ENCODE results near the gene SLC38A4.
A peak's percentile ranks its signal among the peaks of the same experiment; 100 is the strongest.
"Not testable (repeated sequence)": the region's sequence is repeated elsewhere in the genome, so short reads cannot be mapped to it uniquely, and the experiment has no call there.

The SLC38A4 gene

GRCh38 chr12:46774322-46774633, 51.5 kb downstream of the SLC38A4 start:
- DNase-seq: no peak

GRCh38 chr12:46773586-46774321, 52.0 kb downstream of the SLC38A4 start:
- no peak for DNase-seq

DNA sequence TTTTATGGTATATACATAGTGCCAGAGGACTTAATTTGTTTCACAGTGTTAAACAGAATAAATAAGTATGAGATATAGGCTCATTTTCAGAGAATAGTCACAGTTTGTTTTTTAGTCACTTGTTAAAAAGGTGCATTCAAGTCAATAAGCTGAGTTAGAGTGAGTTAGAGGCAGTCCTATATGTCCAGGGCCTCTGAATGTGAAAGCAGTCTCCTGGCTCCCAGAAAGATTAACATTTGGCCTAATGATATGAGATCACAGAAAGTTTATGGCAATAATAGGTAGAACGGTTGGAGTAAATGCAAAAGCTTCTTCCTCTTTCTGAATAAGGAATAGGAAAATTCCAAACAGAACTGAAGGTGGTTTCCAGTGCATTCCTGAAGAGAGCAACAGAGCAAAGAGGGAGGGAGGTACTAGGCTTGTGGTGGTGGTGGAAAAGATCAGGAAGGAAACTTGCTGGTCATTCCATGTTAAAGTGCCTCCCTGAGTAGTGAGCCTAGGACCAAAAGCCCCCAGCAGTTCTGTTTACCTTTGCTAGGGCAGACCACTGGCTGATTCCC, 54.4 kb downstream of the SLC38A4 start:
- no peak for DNase-seq

DNA sequence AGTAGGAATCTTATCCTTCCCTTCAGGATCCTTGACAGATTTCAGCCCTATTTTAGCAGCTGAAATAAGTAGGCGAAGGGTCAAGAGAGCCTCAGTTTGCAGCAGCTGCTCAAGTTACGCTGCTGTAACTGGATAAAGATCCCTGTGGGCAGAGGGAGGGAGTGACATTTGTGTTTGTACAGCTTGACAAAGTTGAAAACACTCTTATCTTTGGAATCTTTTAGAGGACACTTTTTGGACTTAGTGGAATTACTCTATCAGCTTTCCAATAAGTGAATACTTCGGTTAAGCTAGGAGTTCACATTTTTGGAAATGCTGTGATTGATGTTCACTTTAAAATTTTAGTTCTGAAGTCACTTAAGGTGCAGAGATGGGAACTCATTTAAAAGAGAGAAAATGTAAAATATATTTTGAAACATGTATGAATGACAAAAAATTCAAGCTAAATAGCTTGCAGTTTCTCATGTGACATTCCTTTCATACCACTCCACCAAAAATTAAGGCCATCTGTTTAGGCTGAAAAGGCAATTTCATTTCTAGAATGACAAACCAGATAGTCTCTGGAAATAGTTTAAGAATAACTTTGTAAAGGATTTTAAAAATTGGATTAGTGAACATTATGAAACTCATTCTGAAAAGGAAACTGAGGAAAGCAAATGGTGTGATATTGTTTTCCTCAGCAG, 55.2 kb downstream of the SLC38A4 start:
- DNase-seq: no peak

GRCh38 chr12:46764005-46764404, 61.8 kb downstream of the SLC38A4 start:
- no peak for DNase-seq

GRCh38 chr12:46763230-46763629, 62.6 kb downstream of the SLC38A4 start:
- DNase-seq: peak; percentile 15

- DNase-seq: no peak
Observed at GRCh38 chr12:46754550-46754949, 71.2 kb downstream of the SLC38A4 start.

- DNase-seq: no peak
Observed at GRCh38 chr12:46752396-46752795, 73.4 kb downstream of the SLC38A4 start.

DNA sequence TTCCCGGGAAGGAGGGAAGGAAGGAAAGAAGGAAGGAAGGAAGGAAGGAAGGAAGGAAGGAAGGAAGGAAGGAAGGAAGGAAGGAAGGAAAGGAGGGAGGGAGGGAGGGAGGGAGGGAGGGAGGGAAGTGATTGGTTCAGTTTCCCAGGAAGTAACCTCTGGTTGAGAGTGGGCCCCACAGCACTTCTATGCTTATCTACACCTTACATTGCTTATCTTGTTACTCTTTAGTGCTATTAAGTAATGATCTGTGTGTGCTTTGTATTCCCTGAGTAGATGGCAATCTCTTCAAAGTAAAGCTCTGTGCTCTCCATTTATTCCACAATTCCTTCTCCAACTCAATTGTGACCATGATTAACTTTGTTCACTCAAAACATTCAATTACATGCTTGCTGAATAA, 74.6 kb downstream of the SLC38A4 start:
- no peak for DNase-seq

DNA sequence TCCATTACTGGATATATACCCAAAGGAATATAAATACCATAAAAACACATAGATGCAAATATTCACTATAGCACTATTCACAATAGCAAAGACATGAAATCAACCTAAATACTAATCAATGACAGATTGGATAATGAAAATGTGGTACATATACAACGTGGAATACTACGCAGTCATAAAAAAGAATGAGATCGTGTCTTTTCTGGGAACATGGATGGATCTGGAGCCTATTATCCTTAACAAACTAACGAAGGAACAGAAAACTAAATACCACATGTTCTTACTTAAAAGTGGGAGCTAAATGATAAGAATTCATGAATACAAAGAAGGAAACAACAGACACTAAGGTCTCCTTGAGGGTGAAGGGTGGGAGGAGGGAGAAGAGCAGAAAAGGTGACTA, 76.5 kb downstream of the SLC38A4 start:
- no peak for DNase-seq

DNA sequence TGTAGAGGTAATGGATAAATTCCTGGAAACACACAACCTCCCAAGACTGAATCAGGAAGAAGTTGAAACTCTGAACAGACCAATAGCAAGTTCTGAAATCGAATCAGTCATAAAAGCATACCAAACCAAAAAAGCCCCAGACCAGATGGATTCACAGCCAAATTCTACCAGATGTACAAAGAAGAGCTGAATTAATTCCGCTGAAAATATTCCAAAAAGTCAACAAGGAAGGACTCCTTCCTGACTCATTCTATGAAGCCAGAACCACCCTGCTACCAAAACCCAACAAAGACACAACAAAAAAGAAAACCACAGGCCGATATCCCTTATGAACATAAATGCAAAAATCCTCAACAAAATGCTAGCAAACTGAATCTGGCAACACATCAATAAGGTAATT, 81.5 kb downstream of the SLC38A4 start:
- DNase-seq: no peak

GRCh38 chr12:46743456-46743855, 82.3 kb downstream of the SLC38A4 start:
- DNase-seq: no peak

DNA sequence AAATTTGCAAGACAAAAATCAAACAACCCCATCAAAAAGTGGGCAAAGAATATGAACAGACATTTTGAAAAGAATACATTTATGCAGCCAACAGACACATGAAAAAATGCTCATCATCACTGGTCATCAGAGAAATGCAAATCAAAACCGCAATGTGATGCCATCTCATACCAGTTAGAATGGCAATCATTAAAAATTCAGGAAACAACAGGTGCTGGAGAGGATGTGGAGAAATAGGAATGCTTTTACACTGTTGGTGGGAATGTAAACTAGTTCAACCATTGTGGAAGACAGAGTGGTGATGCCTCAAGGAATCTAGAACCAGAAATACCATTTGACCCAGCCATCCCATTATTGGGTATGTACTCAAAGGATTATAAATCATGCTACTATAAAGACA, 83.5 kb downstream of the SLC38A4 start:
- not testable (repeated sequence) for DNase-seq

DNA sequence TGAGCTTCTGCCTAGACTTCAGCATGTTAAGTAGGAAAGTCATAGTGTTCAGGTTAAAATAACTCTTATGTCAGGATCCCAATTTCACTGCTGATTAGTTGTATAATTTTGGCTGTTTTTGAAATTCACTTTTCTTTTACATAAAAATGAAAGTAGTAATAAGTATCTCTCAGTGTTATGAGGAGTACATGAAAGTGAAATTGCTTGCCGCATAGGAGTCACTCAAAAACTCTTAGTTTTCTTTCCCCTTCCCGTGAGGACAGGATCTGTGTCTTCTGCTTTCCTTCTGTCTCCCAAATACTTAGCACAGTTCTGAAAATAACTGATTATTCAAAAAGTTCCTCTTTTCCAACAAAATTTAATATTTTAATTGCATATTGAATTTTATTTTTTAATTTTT, 100.5 kb downstream of the SLC38A4 start:
- DNase-seq: no peak

DNA sequence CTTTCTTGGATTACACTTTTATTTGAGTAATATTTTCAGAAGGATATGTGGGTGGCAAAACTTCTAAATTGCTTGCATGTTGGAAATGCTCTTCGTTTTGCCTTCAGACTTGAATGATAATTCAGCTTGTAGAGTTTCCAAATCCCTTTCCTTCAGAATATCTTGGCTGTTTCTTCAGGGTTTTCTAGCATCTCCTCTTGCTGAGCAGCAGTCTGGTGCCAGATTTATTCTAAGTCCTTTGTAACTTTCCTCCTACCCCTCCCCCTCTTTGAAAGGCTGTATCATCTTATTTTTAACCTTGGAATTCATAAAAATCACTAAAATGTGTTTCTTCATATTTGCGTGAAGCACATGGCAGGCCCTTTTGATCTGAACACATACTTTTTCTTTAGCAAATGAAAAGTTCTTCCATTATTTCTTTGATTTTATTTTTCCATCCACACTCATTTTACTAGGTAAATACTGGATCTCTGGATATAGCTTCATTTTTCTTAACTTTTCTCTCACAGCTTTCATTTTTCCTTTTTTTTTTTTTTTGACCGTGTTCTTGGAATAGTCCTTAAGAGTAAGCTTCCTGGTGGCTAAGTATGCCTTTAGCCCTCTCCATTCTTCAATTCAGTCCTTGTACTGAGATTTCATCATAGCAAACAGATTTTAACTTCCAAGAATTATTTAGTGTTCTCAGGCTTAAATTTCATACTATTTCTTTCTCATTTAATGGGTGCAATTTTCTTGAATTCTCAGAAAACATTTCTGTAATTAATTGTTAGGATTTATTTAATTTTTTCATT, 102.0 kb downstream of the SLC38A4 start:
- DNase-seq: no peak

- DNase-seq: no peak
Observed at GRCh38 chr12:46722394-46723185, 103.2 kb downstream of the SLC38A4 start.

GRCh38 chr12:46718495-46718894, 107.3 kb downstream of the SLC38A4 start:
- no peak for DNase-seq

- DNase-seq: no peak
Observed at GRCh38 chr12:46717868-46718267, 107.9 kb downstream of the SLC38A4 start.

GRCh38 chr12:46717159-46717558, 108.6 kb downstream of the SLC38A4 start:
- DNase-seq: no peak

All from stimulated activated CD4-positive, alpha-beta T cell treated with anti-CD3 and anti-CD28 coated beads, Interleukin-15, amount 100 ng/mL, for 24 hours (primary cell).